Activated naive CD8-positive, alpha-beta T cell treated with anti-CD3 and anti-CD28 coated beads, Interleukin-2, amount 10 ng/mL, durations not matched to agents 7 days and 5 days (primary cell): ENCODE measurements around the gene BIN1. TPM values are rescaled to one million over a fixed set of nuclear protein-coding genes. Genes with fewer than 3 reads are reported as not detected.

Experiments
- ATAC-seq: fragments of 150-1000 bp; cut with Tn5 transposase; one replicate; pipeline ENCODE4 v1.10.0; 2021; ENCODE audit warnings: low read depth, moderate library complexity
- POLR2A ChIA-PET: fragments of 350-600 bp; sonication (Branson Sonifier 250); formaldehyde crosslinking; loops from one replicate; lab custom pipeline; 2021; ENCODE audit warnings: antibody characterized with exemption; lab: Charles Lee
- DNase-seq: peaks from one replicate; pipeline ENCODE4 v3.0.0; 2021
- H3K27ac Mint-ChIP-seq: one replicate; pipeline ENCODE4 v1.8.0; 2022; ENCODE audit warnings: mild to moderate bottlenecking, mixed read lengths
- H3K27me3 Mint-ChIP-seq: one replicate; pipeline ENCODE4 v1.8.0; 2022; ENCODE audit warnings: mild to moderate bottlenecking, moderate library complexity, mixed read lengths
- H3K36me3 Mint-ChIP-seq: one replicate; pipeline ENCODE4 v1.8.0; 2021; ENCODE audit warnings: mild to moderate bottlenecking, mixed read lengths
- H3K4me1 Mint-ChIP-seq: one replicate; pipeline ENCODE4 v1.8.0; 2021; ENCODE audit warnings: mixed read lengths
- H3K4me3 Mint-ChIP-seq: one replicate; pipeline ENCODE4 v1.8.0; 2022; ENCODE audit warnings: mild to moderate bottlenecking, moderate library complexity, mixed read lengths
- H3K9me3 Mint-ChIP-seq: one replicate; pipeline ENCODE4 v1.8.0; 2021; ENCODE audit warnings: mixed read lengths
- total RNA-seq, 2 experiments: library from RNA; stranded (reverse); gene quantifications; one replicate each; pipeline ENCODE4 v1.2.3, GENCODE V29; 2021

Gene BIN1
- total RNA-seq, 2 experiments from 2014 or later: 160 to 161 TPM

GRCh38 chr2:127059559-127059958 lies 47.4 kb downstream of the BIN1 start:
- Mint-ChIP-seq H3K36me3 (peaks cover 9% of the 10 kb centered on the region), H3K27ac (no peak overlapping the region), H3K4me3 (no peak overlapping the region), H3K4me1 (peaks cover 1% of the 10 kb centered on the region), H3K9me3 (no peaks in the 10 kb centered on the region), H3K27me3 (no peaks in the 10 kb centered on the region)
- DNase-seq (no peak), ATAC-seq (no peak)
- POLR2A ChIA-PET: no interaction called here

GRCh38 chr2:127058954-127059252 lies 48.1 kb downstream of the BIN1 start:
- H3K27me3 Mint-ChIP-seq: no peaks in the 10 kb centered on the region
- H3K9me3 Mint-ChIP-seq: no peaks in the 10 kb centered on the region
- ATAC-seq (no peak), DNase-seq (no peak)
- no peak overlapping the region for H3K27ac Mint-ChIP-seq
- H3K36me3 Mint-ChIP-seq: peaks cover 9% of the 10 kb centered on the region
- H3K4me3 Mint-ChIP-seq: no peak overlapping the region
- POLR2A ChIA-PET: no interaction called here
- H3K4me1 Mint-ChIP-seq: peaks cover 1% of the 10 kb centered on the region

GRCh38 chr2:127058246-127058953 lies 48.6 kb downstream of the BIN1 start:
- H3K36me3 Mint-ChIP-seq: peaks cover 9% of the 10 kb centered on the region
- H3K27ac Mint-ChIP-seq: no peak overlapping the region
- no peak for ATAC-seq
- H3K27me3 Mint-ChIP-seq: no peaks in the 10 kb centered on the region
- no peak for DNase-seq
- POLR2A ChIA-PET: no interaction called here
- no peak overlapping the region for H3K4me3 Mint-ChIP-seq
- H3K4me1 Mint-ChIP-seq: peaks cover 1% of the 10 kb centered on the region
- no peaks in the 10 kb centered on the region for H3K9me3 Mint-ChIP-seq

GRCh38 chr2:127057371-127058245 lies 49.3 kb downstream of the BIN1 start:
- Mint-ChIP-seq H3K27me3 (no peaks in the 10 kb centered on the region), H3K4me1 (peaks cover 1% of the 10 kb centered on the region), H3K4me3 (no peak overlapping the region), H3K9me3 (no peaks in the 10 kb centered on the region), H3K27ac (peak overlapping the region; percentile 68), H3K36me3 (peaks cover 6% of the 10 kb centered on the region)
- no peak for DNase-seq
- ATAC-seq: no peak
- POLR2A ChIA-PET: no interaction called here

- Mint-ChIP-seq H3K27ac (peak overlapping the region; percentile 68), H3K9me3 (no peaks in the 10 kb centered on the region), H3K4me3 (no peak overlapping the region), H3K27me3 (no peaks in the 10 kb centered on the region), H3K36me3 (peaks cover 4% of the 10 kb centered on the region), H3K4me1 (peaks cover 1% of the 10 kb centered on the region)
- no peak for ATAC-seq
- POLR2A ChIA-PET: no interaction called here
- no peak for DNase-seq
These were observed 50.2 kb downstream of the BIN1 start for GRCh38 chr2:127056631-127057370.

GRCh38 chr2:127056086-127056485 lies 50.9 kb downstream of the BIN1 start:
- no peak for ATAC-seq
- Mint-ChIP-seq H3K36me3 (peaks cover 4% of the 10 kb centered on the region), H3K4me3 (no peak overlapping the region), H3K27me3 (no peaks in the 10 kb centered on the region), H3K9me3 (no peaks in the 10 kb centered on the region), H3K4me1 (peaks cover 1% of the 10 kb centered on the region), H3K27ac (no peak overlapping the region)
- POLR2A ChIA-PET: no interaction called here
- DNase-seq: no peak

GRCh38 chr2:127055786-127056076 lies 51.2 kb downstream of the BIN1 start:
- Mint-ChIP-seq H3K4me1 (peaks cover 1% of the 10 kb centered on the region), H3K9me3 (no peaks in the 10 kb centered on the region), H3K36me3 (peaks cover 4% of the 10 kb centered on the region), H3K27ac (no peak overlapping the region), H3K27me3 (no peaks in the 10 kb centered on the region), H3K4me3 (no peak overlapping the region)
- POLR2A ChIA-PET: no interaction called here
- no peak for DNase-seq
- ATAC-seq: no peak

- H3K4me3 Mint-ChIP-seq: no peak overlapping the region
- peaks cover 4% of the 10 kb centered on the region for H3K36me3 Mint-ChIP-seq
- H3K27me3 Mint-ChIP-seq: no peaks in the 10 kb centered on the region
- no peak overlapping the region for H3K27ac Mint-ChIP-seq
- DNase-seq (no peak), ATAC-seq (no peak)
- H3K9me3 Mint-ChIP-seq: no peaks in the 10 kb centered on the region
- peaks cover 1% of the 10 kb centered on the region for H3K4me1 Mint-ChIP-seq
- POLR2A ChIA-PET: no interaction called here
These were observed 51.8 kb downstream of the BIN1 start for GRCh38 chr2:127054996-127055785.

GRCh38 chr2:127054604-127054930 lies 52.4 kb downstream of the BIN1 start:
- Mint-ChIP-seq H3K4me3 (no peak overlapping the region), H3K4me1 (peaks cover 4% of the 10 kb centered on the region), H3K36me3 (peaks cover 6% of the 10 kb centered on the region), H3K9me3 (no peaks in the 10 kb centered on the region), H3K27ac (no peak overlapping the region), H3K27me3 (no peaks in the 10 kb centered on the region)
- DNase-seq (no peak), ATAC-seq (no peak)
- POLR2A ChIA-PET: no interaction called here

- Mint-ChIP-seq H3K9me3 (no peaks in the 10 kb centered on the region), H3K4me1 (peaks cover 2% of the 10 kb centered on the region), H3K27ac (no peak overlapping the region), H3K36me3 (peaks cover 4% of the 10 kb centered on the region), H3K27me3 (no peaks in the 10 kb centered on the region), H3K4me3 (no peak overlapping the region)
- DNase-seq: no peak
- POLR2A ChIA-PET: no interaction called here
- no peak for ATAC-seq
These were observed 53.0 kb downstream of the BIN1 start for GRCh38 chr2:127053731-127054603.

- ATAC-seq: no peak
- peaks cover 4% of the 10 kb centered on the region for H3K36me3 Mint-ChIP-seq
- peak overlapping the region; percentile 56 for H3K27ac Mint-ChIP-seq
- no peak overlapping the region for H3K4me3 Mint-ChIP-seq
- no peak for DNase-seq
- POLR2A ChIA-PET: no interaction called here
- H3K27me3 Mint-ChIP-seq: no peaks in the 10 kb centered on the region
- H3K4me1 Mint-ChIP-seq: peaks cover 2% of the 10 kb centered on the region
- H3K9me3 Mint-ChIP-seq: no peaks in the 10 kb centered on the region
These were observed 53.9 kb downstream of the BIN1 start for GRCh38 chr2:127052771-127053691.
